ENCODE measurements around the gene DPF1. TPM values are rescaled to one million over a fixed set of nuclear protein-coding genes. Genes with fewer than 3 reads are reported as not detected.

The DPF1 gene
- total and polyA plus RNA-seq, 2 donors (not counting 1 experiment from before 2014, with no cell fraction given), result not detected

GRCh38 chr19:38209152-38209551 lies 14.9 kb downstream of the DPF1 start:
- peaks cover 0 to 40% (median 15%) of the 10 kb centered on the region in 4 experiments for H3K27me3 ChIP-seq (replicated peaks in 1 of 4; ENCODE audit: control extremely low read depth in 1 of 4, control insufficient read depth in 3 of 4, insufficient read depth in 4 of 4, low read length in 3 of 4)
- no peaks in the 10 kb centered on the region for H3K79me2 ChIP-seq (ENCODE audit: control insufficient read depth, insufficient read depth, low read length)
- peaks cover 27% of the 10 kb centered on the region for H3K4me1 Mint-ChIP-seq
- no peaks in the 10 kb centered on the region for H3K9me3 Mint-ChIP-seq (ENCODE audit: insufficient read depth)
- peaks cover 0 to 26% of the 10 kb centered on the region in 2 experiments for H3K36me3 ChIP-seq (replicated peaks in 1 of 2; ENCODE audit: control extremely low read depth in 1 of 2, control insufficient read depth in 1 of 2, extremely low read depth in 1 of 2, insufficient read depth in 2 of 2, low read length in 1 of 2)
- ChIA-PET CTCF (interaction anchor here (0.6 to 1.2 kb wide), 3 partner anchors 9 to 311 kb away, joined by 3 to 4 read pairs (median 3); no protein-coding TSS in a partner anchor), POLR2A (no interaction called here)
- DNase-seq (no peak), ATAC-seq (ENCODE audit: low read depth) (no peak)
- H3K4me2 ChIP-seq (replicated peaks; ENCODE audit: low read depth, low read length, poor library complexity, severe bottlenecking), result no peak overlapping the region
- TF ChIP-seq, protein P1, sequence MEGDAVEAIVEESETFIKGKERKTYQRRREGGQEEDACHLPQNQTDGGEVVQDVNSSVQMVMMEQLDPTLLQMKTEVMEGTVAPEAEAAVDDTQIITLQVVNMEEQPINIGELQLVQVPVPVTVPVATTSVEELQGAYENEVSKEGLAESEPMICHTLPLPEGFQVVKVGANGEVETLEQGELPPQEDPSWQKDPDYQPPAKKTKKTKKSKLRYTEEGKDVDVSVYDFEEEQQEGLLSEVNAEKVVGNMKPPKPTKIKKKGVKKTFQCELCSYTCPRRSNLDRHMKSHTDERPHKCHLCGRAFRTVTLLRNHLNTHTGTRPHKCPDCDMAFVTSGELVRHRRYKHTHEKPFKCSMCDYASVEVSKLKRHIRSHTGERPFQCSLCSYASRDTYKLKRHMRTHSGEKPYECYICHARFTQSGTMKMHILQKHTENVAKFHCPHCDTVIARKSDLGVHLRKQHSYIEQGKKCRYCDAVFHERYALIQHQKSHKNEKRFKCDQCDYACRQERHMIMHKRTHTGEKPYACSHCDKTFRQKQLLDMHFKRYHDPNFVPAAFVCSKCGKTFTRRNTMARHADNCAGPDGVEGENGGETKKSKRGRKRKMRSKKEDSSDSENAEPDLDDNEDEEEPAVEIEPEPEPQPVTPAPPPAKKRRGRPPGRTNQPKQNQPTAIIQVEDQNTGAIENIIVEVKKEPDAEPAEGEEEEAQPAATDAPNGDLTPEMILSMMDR (IDR thresholded peaks at IDR 0.05), result no peak
- no peak for TF ChIP-seq EZH2 (IDR thresholded peaks at IDR 0.05; ENCODE audit: borderline replicate concordance, insufficient read depth, low read depth, low read length, poor library complexity, severe bottlenecking)
- peaks cover 46% of the 10 kb centered on the region for H4K20me1 ChIP-seq (ENCODE audit: control insufficient read depth, insufficient read depth, low read length, poor library complexity, severe bottlenecking)
- no peak overlapping the region for H3K4me3 Mint-ChIP-seq
- no peak overlapping the region for H2AFZ ChIP-seq (ENCODE audit: insufficient read depth, low read depth, low read length, poor library complexity, severe bottlenecking)
- 68% methylated on average over 4 of the region's 5 CpGs for WGBS (ENCODE audit: insufficient coverage)
- H3K27me3 Mint-ChIP-seq, result peaks cover 20% of the 10 kb centered on the region
- H3K4me3 ChIP-seq (ENCODE audit: control extremely low read depth in 1 of 5, extremely low read depth in 1 of 5, insufficient read depth in 1 of 5, low read depth in 2 of 5, low read length in 4 of 5), result no peak overlapping the region
- no peak overlapping the region for H3K27ac ChIP-seq (ENCODE audit: low read length in 2 of 2)
- H3K9ac ChIP-seq (ENCODE audit: low read length), result no peak overlapping the region
- peaks cover 0 to 12% (median 0%) of the 10 kb centered on the region in 3 donors for H3K9me3 ChIP-seq (ENCODE audit: control extremely low read depth in 1 of 3, control insufficient read depth in 2 of 3, insufficient read depth in 1 of 3, low read length in 2 of 3)
- H3K4me1 ChIP-seq (ENCODE audit: control insufficient read depth in 2 of 2, insufficient read depth in 2 of 2, low read length in 2 of 2), result peaks cover 25 to 26% of the 10 kb centered on the region in 2 donors
- H3K27ac Mint-ChIP-seq, result no peak overlapping the region
- intact Hi-C loops (cut with micrococcal nuclease), result no loop called here

DNA sequence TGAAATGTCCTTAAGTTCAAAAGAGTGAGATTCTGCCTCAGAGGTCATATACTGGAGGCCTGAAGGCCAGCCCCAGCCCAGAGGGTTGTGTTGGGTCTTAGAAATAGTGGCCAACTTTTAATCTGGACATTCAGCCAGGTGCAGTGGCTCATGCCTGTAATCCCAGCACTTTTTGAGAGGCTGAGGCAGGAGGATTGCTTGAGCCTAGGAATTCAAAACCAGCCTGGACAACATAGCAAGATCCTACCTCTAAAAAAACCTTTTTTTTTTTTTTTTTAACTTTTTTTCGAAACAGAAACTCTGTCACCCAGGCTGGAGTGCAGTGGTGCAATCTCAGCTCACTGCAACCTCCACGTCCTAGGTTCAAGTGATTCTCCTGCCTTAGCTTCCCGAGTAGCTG lies 15.5 kb downstream of the DPF1 start:
- Mint-ChIP-seq H3K27ac (no peak overlapping the region), H3K4me1 (peaks cover 21% of the 10 kb centered on the region), H3K9me3 (ENCODE audit: insufficient read depth) (no peaks in the 10 kb centered on the region), H3K27me3 (peaks cover 15% of the 10 kb centered on the region), H3K4me3 (no peak overlapping the region)
- ChIA-PET CTCF (interaction anchor here (0.6 to 1.2 kb wide), 3 partner anchors 10 to 310 kb away, joined by 3 to 4 read pairs (median 3); no protein-coding TSS in a partner anchor), POLR2A (no interaction called here)
- Histone ChIP-seq H3K9me3 (ENCODE audit: control extremely low read depth in 1 of 3, control insufficient read depth in 2 of 3, insufficient read depth in 1 of 3, low read length in 2 of 3) (peaks cover 0 to 6% (median 0%) of the 10 kb centered on the region in 3 donors), H3K4me3 (ENCODE audit: control extremely low read depth in 1 of 5, extremely low read depth in 1 of 5, insufficient read depth in 1 of 5, low read depth in 2 of 5, low read length in 4 of 5) (no peak overlapping the region), H3K9ac (ENCODE audit: low read length) (no peak overlapping the region), H3K27ac (ENCODE audit: low read length in 2 of 2) (no peak overlapping the region), H3K4me1 (ENCODE audit: control insufficient read depth in 2 of 2, insufficient read depth in 2 of 2, low read length in 2 of 2) (peaks cover 19 to 22% of the 10 kb centered on the region in 2 donors), H3K27me3 (replicated peaks in 1 of 4; ENCODE audit: control extremely low read depth in 1 of 4, control insufficient read depth in 3 of 4, insufficient read depth in 4 of 4, low read length in 3 of 4) (peaks cover 0 to 40% (median 15%) of the 10 kb centered on the region in 4 experiments), H3K79me2 (ENCODE audit: control insufficient read depth, insufficient read depth, low read length) (no peaks in the 10 kb centered on the region), H3K4me2 (replicated peaks; ENCODE audit: low read depth, low read length, poor library complexity, severe bottlenecking) (no peak overlapping the region), H4K20me1 (ENCODE audit: control insufficient read depth, insufficient read depth, low read length, poor library complexity, severe bottlenecking) (peaks cover 52% of the 10 kb centered on the region), H2AFZ (ENCODE audit: insufficient read depth, low read depth, low read length, poor library complexity, severe bottlenecking) (no peak overlapping the region), H3K36me3 (replicated peaks in 1 of 2; ENCODE audit: control extremely low read depth in 1 of 2, control insufficient read depth in 1 of 2, extremely low read depth in 1 of 2, insufficient read depth in 2 of 2, low read length in 1 of 2) (peaks cover 0 to 31% of the 10 kb centered on the region in 2 experiments)
- WGBS (ENCODE audit: insufficient coverage), result 79% methylated on average over 2 of the region's 3 CpGs
- ATAC-seq (ENCODE audit: low read depth), result no peak
- TF ChIP-seq EZH2 (IDR thresholded peaks at IDR 0.05; ENCODE audit: borderline replicate concordance, insufficient read depth, low read depth, low read length, poor library complexity, severe bottlenecking), result no peak
- TF ChIP-seq, protein P1 (IDR thresholded peaks at IDR 0.05), result no peak
- intact Hi-C loops (cut with micrococcal nuclease), result no loop called here
- no peak for DNase-seq
